SHP77 treated with DMSO at 0.1 percent for 48 hours (cell line): ENCODE results near the gene GUCD1.

Source experiments
- DNase-seq: peaks from one replicate; lab custom pipeline; 2025; lab: John Stamatoyannopoulos, UW

GUCD1 gene

GRCh38 chr22:24590596-24591173 lies 35.7 kb upstream of the GUCD1 start:
- DNase-seq = no peak

GRCh38 chr22:24589518-24590030 lies 34.6 kb upstream of the GUCD1 start:
- DNase-seq = no peak

- DNase-seq = no peak
Measured at GRCh38 chr22:24588757-24589481, 34.0 kb upstream of the GUCD1 start.

GRCh38 chr22:24588381-24588756 lies 33.4 kb upstream of the GUCD1 start:
- DNase-seq = no peak

GRCh38 chr22:24587948-24588347 lies 33.0 kb upstream of the GUCD1 start:
- no peak for DNase-seq

- DNase-seq = no peak
Measured at GRCh38 chr22:24587251-24587650, 32.3 kb upstream of the GUCD1 start.

- DNase-seq = no peak
Measured at GRCh38 chr22:24585927-24586546, 31.1 kb upstream of the GUCD1 start.

GRCh38 chr22:24585461-24585860 lies 30.5 kb upstream of the GUCD1 start:
- DNase-seq = no peak

GRCh38 chr22:24584871-24585411 lies 30.0 kb upstream of the GUCD1 start:
- DNase-seq = no peak

- no peak for DNase-seq
Measured at GRCh38 chr22:24584166-24584790, 29.3 kb upstream of the GUCD1 start.

GRCh38 chr22:24583221-24584165 lies 28.6 kb upstream of the GUCD1 start:
- peak; percentile 30 for DNase-seq

GRCh38 chr22:24582056-24582814 lies 27.3 kb upstream of the GUCD1 start:
- no peak for DNase-seq

- DNase-seq = no peak
Measured at GRCh38 chr22:24580276-24580675, 25.3 kb upstream of the GUCD1 start.

- DNase-seq = no peak
Measured at GRCh38 chr22:24579258-24579601, 24.3 kb upstream of the GUCD1 start.

GRCh38 chr22:24578355-24579257 lies 23.7 kb upstream of the GUCD1 start:
- no peak for DNase-seq

- no peak for DNase-seq
Measured at GRCh38 chr22:24576778-24577177, 21.8 kb upstream of the GUCD1 start.

GRCh38 chr22:24571266-24571665 lies 16.3 kb upstream of the GUCD1 start:
- DNase-seq = no peak

GRCh38 chr22:24567668-24568067 lies 12.7 kb upstream of the GUCD1 start:
- DNase-seq = no peak

- no peak for DNase-seq
Measured at GRCh38 chr22:24566899-24567511, 12.1 kb upstream of the GUCD1 start.
